NOMO-1 (cell line): Measurements from ENCODE around the gene PRKX.
"Not testable (repeated sequence)": the region's sequence is repeated elsewhere in the genome, so short reads cannot be mapped to it uniquely, and the experiment has no call there.

ENCODE experiments used
- DNase-seq, 2 experiments: peaks; one replicate each; lab custom pipeline; 2025; ENCODE audit not compliant: unreplicated experiment in 2 of 2; lab: John Stamatoyannopoulos, UW

PRKX gene

DNA sequence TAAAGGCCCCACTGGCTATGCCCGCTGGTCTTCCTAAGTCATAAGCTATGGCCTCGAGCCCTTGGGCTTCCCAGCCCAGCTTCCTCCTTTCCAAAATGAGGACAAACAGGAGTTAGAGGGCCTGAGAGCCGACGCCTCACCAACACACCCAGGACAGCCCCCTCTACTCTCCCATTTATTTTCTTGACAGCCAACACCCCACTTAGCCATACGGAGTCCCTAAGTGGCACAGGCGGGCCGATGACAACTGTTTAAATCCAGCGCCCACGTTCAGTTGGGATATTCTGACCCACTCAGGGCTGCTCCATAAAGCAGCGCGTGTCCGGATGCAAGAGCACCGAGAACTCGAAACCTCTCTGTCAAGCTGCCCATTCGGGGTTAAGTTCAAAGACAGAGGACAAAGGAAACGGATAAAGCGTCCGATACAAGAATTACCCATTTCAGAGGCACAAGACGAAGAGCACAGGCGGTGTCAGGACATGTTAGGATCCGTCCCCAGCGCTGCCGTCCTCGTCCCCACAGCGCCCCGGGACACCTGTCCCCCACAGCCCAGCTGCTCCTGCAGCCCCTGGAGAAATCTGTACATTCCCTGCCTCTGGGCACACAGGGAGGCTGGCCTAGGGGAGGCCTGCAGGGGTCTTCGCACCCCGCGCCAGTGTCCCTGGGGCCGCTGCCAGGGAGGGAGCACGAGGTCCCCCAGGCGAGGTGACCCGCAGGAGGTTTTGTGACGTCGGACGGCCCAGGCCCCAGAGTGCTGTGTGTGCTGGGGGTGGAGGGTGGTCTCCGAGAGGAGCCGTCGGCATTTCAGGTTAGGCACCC lies 1.2 kb downstream of the PRKX start:
- DNase-seq: peak; percentile 5 to 10

DNA sequence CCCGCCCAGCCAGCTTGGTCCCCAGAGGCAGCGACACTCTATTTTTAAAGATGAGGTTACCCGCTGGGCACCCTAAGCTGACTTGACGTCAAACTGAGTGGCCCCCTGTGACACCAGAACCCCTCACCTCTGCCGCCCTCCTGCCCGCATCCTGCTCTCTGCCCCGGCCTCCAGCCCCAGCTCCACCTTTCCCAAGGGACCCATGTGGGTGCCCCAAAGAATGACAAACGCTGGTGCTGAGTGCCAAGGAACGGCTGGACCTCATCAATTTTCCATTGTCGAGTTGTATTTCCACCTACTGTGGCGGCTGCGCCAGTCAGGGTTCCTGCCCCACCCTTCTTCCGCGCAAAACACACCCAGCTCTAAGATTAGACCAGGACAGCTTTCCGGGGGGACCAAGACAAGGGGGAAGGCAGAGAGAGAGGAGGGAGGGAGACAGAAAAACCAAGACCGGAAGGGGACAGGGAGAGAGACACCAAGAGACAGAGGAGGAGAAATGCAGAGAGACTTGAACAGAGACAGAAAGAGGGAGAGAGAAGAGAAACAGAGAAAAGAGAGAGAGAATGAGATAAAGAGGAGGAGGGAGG lies 2.0 kb downstream of the PRKX start:
- no peak for DNase-seq

DNA sequence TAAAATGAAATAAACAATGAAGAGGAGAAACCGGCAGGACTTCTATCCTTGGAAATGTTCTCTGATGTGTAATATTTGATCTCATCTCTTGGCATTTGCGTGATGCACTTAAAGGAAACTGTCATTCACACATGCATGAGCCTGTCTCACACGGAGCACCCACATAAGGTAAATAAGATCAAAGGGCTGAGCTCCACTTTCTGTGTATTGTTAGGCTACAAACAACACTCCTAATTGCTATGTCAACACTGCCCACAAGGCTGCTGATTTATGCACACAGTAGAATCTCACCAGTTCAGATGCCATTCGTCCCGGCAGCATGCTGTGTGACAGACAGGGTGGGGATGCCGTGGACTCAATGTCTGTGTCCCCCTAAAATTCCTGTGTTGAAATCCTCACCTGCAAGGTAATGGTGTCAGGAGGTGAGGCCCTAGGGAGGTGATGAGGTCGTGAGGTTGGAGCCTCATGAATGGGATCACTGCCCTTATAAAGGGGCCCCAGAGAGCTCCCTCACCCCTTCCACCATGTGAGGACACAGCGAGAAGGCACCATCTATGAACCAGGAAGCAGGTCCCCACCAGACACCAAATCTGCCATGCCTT lies 5.7 kb downstream of the PRKX start:
- not testable (repeated sequence) for DNase-seq

DNA sequence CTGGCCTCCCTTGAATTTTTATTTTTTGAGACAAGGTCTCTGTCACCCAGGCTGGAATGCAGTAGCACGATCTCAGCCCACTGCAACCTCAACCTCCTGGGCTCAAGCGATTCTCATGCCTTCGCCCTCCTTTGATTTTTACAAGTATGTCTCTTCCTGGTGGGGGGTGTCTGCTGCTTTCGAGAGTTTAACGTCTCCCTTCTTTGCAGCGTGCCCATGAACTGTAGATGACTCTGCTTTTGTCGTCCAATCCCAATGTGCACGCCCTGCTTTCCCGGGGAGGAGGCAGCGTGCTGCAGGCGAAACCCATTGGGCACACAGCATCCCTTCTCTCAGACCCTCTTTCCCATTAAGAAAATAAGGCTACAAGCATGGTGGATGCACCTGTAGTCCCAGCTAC lies 7.0 kb downstream of the PRKX start:
- DNase-seq: no peak

GRCh38 chrX:3703251-3703650 lies 10.2 kb downstream of the PRKX start:
- not testable (repeated sequence) for DNase-seq

DNA sequence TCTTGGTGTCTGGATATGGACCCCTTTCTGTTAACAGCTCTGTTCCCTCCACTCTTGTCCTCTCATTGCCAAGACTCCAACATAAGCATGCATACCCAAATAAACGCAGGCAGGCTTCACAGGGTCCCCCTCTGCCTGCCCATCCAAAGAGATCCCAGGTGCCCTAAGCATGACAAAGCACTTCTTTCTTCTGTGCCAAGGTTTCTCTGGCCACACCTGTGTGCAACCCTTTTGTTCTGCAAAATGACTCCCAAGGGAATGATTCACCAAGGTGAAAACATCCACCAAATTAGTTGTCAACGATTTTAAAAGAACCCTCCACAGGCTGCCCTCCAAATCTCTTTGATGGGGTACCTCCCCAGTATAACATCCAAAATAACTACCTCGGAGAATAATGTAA lies 11.4 kb downstream of the PRKX start:
- DNase-seq: not testable (repeated sequence)

- DNase-seq: not testable (repeated sequence)
These were observed 12.0 kb downstream of the PRKX start for GRCh38 chrX:3701445-3701928.

DNA sequence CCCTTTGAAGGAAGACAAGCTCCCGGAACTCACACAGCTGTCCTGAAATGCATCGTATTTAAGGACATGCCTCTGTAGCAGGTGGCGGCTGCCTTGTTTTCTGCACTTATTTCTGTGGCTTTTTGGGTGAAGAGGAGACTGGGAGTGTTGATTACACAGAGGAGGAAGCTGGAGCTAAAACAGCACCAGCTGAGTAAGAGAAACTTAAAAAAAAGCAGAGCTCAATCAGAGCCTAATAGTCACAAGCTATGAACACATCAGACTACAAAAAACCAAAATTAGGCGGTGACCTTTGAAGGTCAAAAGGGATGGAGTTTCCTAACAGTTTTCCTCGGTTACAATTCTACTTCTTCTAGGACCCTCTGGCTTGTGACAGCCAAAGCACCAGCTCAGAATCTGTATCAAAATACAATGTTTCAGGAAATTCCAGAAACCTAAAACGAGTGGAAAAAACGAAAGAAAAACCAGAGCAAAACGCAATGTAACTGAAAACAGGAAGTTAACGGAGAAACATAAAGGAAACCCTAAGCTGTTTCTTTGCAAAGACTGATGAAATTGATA lies 13.5 kb downstream of the PRKX start:
- DNase-seq: peak; percentile 3 to 64

DNA sequence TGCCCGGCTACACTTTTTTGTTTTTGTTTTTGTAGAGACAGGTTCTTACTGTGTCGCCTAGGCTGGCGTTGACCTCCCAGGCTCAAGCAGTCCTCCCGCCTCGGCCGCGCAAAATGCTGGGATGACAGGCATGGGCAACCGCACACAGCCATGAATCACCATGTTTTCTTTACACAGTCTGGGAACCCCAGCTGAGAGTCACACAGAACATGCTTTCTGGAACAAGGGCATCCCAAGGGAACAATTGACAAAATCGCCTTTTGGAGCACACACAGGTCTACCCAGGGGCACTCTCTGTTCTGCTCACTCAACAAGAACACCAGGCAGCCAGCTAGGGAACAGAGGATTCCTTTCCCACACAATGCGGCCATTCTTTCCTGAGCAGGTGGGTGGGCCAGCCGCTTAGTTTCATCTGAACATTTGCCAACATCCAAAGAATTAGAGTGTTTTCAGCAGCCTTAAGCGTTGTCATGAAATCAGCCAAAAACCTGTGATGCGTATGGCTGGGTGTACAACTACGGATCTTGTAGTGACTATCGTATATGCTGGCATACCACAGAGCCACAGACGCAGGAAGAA lies 15.7 kb downstream of the PRKX start:
- DNase-seq: no peak

GRCh38 chrX:3697220-3697684 lies 16.2 kb downstream of the PRKX start:
- no peak for DNase-seq

DNA sequence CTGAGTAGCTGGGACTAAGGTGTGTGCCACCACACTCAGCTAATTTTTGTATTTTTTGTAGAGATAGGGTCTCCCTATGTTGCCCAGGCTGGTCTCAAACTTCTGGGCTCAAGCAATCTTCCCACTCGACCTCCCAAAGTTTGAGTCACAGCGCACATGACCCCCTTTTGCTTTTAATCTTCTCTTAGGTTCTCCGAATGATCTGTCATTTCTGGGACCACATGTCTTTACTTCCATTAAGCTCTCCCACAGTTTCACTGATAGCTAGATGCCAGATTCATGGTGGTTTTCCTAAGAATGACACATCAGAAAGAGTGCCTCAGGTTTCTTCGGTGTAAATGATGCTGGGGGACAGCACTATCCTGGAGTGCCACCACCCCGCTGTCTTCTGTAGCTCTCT lies 17.9 kb downstream of the PRKX start:
- no peak for DNase-seq

DNA sequence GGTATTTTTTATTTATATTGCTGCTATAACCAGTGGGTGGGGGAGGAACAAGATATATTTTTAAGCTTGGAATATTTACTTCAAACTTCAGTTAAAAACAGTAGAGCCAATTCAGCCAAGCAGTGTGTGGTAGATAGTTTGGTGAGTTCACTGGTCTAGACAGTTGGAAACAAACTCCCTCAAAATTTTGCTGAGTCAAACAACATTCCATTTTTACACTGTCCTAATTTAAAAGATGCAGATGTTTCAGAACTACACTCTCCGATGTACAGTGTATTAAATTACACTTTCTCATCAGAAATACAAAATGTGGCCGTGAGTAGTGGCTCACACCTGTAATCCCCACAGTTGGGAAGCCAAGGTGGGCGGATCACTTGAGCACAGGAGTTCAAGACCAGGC lies 23.3 kb downstream of the PRKX start:
- no peak for DNase-seq

- DNase-seq: not testable (repeated sequence)
These were observed 30.2 kb downstream of the PRKX start for GRCh38 chrX:3683236-3683635.

DNA sequence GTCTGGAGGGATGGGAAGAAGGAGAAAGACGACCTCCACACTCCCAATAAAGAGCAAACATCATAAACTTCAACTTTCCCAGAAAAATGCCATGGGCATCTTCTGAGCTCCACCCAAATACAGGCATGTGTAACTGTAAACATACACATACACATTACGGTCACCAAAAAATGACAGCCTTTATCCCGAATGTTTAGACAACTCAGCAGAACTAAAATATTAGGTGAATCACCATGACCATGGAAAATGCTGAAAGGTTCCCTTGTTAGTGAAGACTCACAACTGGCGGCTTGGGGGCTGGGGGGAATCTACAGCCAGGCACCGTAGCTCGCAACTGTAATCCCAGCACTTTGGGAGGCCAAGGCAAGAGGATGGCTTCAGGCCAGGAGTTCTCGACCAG lies 33.0 kb downstream of the PRKX start:
- no peak for DNase-seq

GRCh38 chrX:3679669-3680068 lies 33.8 kb downstream of the PRKX start:
- DNase-seq: no peak

- DNase-seq: no peak
These were observed 35.1 kb downstream of the PRKX start for GRCh38 chrX:3678328-3678727.

DNA sequence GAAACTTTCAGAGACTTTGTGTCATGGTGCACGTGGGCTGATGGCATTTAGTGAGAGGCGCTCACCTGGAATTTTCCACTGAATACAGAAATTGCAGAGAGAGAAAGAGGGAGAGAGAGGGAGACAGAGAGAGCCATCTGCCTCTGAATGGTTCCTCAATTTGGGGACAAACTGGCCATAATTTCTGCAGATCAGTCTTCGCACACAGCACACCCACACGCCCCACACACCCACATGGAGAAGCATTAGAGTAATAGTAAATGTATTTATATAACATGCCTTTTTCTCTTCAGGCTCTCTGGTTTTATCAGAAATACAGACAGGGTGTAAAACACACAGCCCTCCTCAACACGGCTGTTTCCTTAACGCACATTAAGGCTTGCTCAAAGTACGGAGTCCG lies 38.6 kb downstream of the PRKX start:
- no peak for DNase-seq

DNA sequence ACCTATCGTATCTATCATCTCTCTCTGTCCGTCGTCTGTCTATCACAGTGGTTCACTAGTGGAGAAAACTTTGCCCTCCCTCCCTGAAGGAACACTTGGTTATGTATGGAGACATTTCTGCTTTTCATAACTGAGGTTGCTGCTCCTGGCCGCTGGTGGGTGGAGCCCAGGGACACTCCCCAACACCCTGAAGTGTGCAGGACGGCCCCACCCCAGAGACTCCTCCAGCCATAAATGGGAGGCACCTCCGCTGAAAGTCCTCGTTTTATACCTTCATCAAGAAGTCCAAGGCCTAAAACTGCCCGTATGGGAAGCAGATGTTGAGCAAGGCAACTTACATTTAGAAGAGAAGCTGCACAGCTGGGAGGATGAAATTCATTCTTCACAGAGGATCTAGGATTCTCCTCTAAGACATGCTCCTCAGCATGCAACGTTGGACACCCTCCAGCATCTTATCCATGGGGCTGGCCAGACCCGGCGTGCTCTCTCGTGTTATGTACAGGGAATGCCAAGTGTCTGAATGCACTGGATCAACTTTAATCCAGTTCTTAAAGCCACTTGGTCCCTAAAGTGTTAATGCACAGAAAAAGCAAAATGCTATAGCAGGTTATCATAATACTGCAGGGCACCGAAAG lies 43.5 kb downstream of the PRKX start:
- no peak for DNase-seq

- no peak for DNase-seq
These were observed 46.5 kb downstream of the PRKX start for GRCh38 chrX:3666975-3667374.

- no peak for DNase-seq
These were observed 48.5 kb downstream of the PRKX start for GRCh38 chrX:3664921-3665320.
